Activated naive CD4-positive, alpha-beta T cell treated with anti-CD3 and anti-CD28 coated beads, Interleukin-2, amount 50 U/mL, for 72 hours (primary cell): ENCODE data around the gene FUT9. TPM values are rescaled to one million over a fixed set of nuclear protein-coding genes. Genes with fewer than 3 reads are reported as not detected.
"Not testable (repeated sequence)": the region's sequence is repeated elsewhere in the genome, so short reads cannot be mapped to it uniquely, and the experiment has no call there.

Source experiments
- ATAC-seq, 2 donors: fragments of 150-1000 bp; cut with Tn5 transposase; 2 replicates each; pipeline ENCODE4 v1.10.0; 2021; ENCODE audit warnings: mild to moderate bottlenecking in 2 of 2, moderate library complexity in 2 of 2
- DNase-seq, 2 donors: peaks; one replicate each; pipeline ENCODE4 v3.0.0; 2021 to 2022; ENCODE audit warnings: low spot score in 2 of 2
- H3K27ac Mint-ChIP-seq, 2 donors: one replicate each; pipeline ENCODE4 v1.8.0; 2022; ENCODE audit warnings: mild to moderate bottlenecking in 2 of 2, mixed read lengths in 2 of 2
- H3K36me3 Mint-ChIP-seq, 2 donors: one replicate each; pipeline ENCODE4 v1.8.0; 2022; ENCODE audit warnings: mixed read lengths in 2 of 2
- H3K9me3 Mint-ChIP-seq, 2 donors: one replicate each; pipeline ENCODE4 v1.8.0; 2022; ENCODE audit warnings: mixed read lengths in 2 of 2
- total RNA-seq, 2 donors: library from RNA; stranded (reverse); gene quantifications; one replicate each; pipeline ENCODE4 v1.2.3, GENCODE V29; 2022

FUT9 gene
- total RNA-seq, 2 donors from 2014 or later = not detected

DNA sequence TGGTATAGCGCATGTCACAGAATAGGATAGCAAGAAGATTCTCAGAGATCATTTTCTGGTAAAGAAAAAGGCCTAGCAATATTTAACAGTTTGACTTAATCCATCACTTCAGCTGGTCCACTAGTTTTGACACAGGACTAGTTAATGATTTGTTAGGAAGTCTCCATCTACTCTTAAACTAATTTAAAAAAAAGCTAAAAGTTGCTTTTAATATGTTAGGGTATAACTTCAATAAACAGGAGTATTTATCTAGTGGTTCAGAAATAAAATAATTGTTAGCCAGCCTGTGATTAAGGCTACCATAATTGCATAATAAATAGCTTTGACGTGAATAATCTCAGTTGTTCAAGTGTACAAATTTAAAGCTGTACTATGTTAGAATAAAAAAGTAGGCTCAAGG is 195.6 kb downstream of the FUT9 start:
- H3K36me3 Mint-ChIP-seq = no peaks in the 10 kb centered on the region
- DNase-seq (no peak), ATAC-seq (no peak)
- H3K9me3 Mint-ChIP-seq = no peaks in the 10 kb centered on the region
- H3K27ac Mint-ChIP-seq = no peak overlapping the region

DNA sequence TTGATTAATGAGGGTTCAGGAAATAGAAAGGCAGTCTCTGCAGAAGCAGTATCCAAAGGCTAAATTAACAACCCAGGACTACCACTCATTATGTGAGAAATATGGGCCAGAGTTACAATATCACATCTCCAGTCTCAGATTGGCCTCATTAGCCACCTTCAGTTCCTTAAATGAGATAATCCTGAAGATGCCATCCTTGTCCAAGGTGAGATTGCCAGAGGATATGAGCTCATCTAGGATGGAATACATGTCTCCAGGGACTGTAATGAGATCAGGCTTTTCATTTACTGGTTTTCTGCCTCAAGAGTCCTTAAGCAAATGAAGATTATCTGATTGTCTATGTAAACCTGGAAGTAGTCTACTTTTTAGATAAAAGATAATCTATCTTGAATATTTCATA is 196.3 kb downstream of the FUT9 start:
- ATAC-seq (no peak), DNase-seq (no peak)
- no peaks in the 10 kb centered on the region for H3K36me3 Mint-ChIP-seq
- no peak overlapping the region for H3K27ac Mint-ChIP-seq
- no peaks in the 10 kb centered on the region for H3K9me3 Mint-ChIP-seq

DNA sequence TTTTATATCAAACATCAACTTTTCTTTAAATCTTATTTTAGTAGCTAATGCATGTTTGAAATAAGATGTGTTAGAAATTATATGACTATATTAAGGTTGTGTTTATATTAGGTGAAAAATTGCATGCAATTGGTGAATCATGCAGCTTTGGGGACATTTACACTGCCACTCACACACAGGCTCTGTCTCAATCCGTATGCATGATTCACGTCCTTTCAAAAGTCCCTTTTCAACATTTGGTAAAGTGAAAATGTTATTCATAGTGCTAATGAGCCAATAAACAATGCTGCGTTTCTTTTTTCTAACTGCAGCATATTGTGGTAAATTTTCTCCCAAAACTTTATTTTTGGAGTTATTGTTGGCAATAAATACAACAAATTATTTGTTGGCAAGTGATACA is 198.0 kb downstream of the FUT9 start:
- ATAC-seq (no peak), DNase-seq (no peak)
- no peaks in the 10 kb centered on the region for H3K9me3 Mint-ChIP-seq
- H3K36me3 Mint-ChIP-seq = no peaks in the 10 kb centered on the region
- no peak overlapping the region for H3K27ac Mint-ChIP-seq

DNA sequence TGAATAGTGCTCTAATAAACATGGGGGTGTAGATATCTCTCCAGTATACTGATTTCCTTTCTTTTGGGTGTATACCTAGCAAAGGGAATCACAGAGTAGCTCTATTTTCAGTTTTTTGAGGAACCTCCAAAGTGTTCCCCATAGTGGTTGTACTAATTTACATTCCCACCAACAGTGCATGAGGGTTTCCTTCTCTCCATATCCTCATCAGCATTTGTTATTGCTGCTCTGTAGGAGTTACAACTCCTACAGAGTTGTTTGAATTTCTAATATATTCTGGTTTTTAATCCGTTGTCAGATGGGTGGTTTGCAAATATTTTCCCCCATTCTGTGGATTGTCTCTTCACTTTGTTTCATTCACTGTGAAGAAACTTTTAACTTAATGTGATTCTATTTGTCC is 207.9 kb downstream of the FUT9 start:
- peaks cover 0 to 4% of the 10 kb centered on the region in 2 donors for H3K9me3 Mint-ChIP-seq
- H3K36me3 Mint-ChIP-seq = no peaks in the 10 kb centered on the region
- ATAC-seq = no peak
- DNase-seq = no peak
- no peak overlapping the region for H3K27ac Mint-ChIP-seq

DNA sequence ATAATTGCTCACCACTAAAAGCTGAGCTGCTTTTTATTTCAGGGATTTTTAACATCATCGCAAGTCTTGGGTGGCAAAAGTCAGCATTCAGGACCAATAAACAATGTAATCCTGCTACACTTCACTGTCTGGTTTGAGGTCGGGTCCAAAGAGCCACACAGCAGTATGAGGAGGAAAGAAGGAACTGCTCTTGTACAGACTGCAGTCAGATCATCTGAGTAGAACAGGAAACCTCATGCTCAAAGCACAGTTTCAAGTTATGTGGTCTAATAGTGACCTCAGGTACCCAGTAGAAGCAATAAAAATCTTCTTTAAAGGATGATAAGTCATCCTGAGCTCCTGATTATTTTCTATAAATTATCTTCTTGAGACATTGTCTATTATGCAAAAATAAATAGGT is 211.4 kb downstream of the FUT9 start:
- no peak for DNase-seq
- Mint-ChIP-seq H3K27ac (no peak overlapping the region), H3K9me3 (no peaks in the 10 kb centered on the region), H3K36me3 (no peaks in the 10 kb centered on the region)
- ATAC-seq = no peak

DNA sequence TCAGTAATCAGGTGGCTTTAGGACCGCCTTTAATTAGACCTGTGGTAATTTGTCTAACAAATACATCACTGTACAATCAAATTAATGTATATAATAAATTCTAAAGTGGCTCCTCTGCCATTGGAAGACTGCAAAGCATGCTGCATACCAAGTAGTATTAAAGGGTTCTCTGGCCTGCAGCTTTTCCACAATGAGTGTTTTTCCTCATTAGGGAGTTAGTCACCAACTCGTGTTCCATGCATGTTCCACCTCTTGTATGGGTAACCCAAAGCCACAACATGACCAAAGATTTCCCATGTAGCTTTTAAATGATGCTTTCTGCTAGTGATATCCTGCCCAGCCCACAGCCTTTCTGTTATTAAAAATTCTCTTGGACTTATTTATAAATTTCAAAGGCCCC is 218.7 kb downstream of the FUT9 start:
- ATAC-seq = no peak
- Mint-ChIP-seq H3K27ac (no peak overlapping the region), H3K36me3 (no peaks in the 10 kb centered on the region), H3K9me3 (no peaks in the 10 kb centered on the region)
- no peak for DNase-seq

DNA sequence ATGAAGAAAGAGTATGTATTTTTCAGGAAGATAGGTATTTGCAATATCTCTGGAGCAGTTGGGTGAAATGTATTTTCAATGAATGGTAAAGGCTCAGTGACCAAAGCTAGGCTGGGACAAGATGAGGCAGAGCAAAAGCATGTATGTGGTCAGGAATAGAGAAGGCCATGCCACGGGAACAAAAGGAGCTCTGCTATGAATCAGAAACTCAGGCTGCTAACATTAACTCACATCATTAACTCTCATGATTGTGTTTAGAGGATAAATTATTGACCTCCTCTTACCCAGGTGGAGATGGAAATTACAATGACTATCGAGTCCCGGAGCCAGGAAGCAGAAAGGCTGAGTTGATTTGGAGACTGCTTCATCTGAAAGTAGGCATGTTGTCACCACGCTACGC is 220.2 kb downstream of the FUT9 start:
- no peak overlapping the region for H3K27ac Mint-ChIP-seq
- H3K9me3 Mint-ChIP-seq = no peaks in the 10 kb centered on the region
- H3K36me3 Mint-ChIP-seq = no peaks in the 10 kb centered on the region
- DNase-seq (no peak), ATAC-seq (no peak)

DNA sequence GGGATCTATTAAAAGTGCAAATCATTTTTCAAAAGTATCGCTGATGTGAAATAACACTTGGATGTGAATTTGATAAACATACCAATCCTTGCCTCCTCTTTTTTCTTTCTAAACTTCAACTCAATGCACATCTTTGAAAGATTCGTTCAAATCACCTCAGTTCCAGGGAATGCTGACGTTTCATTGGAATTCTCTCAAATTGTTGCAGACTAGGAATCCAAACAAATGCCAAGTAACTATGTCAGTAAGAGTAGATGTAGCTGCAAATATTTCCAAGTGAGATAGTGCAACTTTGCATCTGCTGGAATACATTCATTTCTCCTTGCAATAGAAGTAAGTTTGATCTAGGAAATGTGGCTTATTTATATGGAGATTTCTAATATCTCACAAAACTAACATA is 220.7 kb downstream of the FUT9 start:
- Mint-ChIP-seq H3K36me3 (no peaks in the 10 kb centered on the region), H3K27ac (no peak overlapping the region), H3K9me3 (no peaks in the 10 kb centered on the region)
- no peak for DNase-seq
- no peak for ATAC-seq

DNA sequence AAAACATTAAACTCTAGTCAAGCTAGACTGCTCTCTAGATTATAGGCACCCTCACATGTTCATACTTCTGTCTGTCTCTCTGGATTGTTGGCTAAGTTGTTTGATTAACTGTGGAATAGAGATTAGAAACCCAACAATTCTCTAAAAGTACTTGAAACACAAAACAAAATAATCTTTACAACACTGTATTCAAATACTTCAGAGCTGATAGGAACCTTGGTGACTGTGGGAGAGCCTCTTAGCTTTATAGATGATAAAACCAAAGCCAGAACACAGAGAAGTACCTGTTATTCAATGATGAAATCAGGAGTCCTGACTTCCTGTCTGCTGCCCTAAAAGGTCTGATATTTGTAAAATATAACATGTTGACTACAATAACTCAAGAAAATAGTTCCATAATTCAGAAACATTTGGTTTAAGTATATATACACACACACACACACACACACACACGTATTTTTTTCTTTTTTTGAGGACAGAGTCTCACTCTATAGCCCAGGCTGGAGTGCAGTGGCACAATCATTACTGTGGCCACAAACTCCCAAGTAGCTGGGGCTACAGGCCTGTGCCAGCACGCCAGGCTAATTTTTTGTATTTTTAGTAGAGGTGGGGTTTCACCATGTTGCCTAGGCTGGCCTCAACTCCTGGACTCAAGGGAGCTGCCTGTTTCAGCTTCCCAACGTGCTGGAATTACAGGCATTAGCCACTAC is 222.0 kb downstream of the FUT9 start:
- no peak for ATAC-seq
- Mint-ChIP-seq H3K36me3 (no peaks in the 10 kb centered on the region), H3K27ac (no peak overlapping the region), H3K9me3 (no peaks in the 10 kb centered on the region)
- DNase-seq = no peak

DNA sequence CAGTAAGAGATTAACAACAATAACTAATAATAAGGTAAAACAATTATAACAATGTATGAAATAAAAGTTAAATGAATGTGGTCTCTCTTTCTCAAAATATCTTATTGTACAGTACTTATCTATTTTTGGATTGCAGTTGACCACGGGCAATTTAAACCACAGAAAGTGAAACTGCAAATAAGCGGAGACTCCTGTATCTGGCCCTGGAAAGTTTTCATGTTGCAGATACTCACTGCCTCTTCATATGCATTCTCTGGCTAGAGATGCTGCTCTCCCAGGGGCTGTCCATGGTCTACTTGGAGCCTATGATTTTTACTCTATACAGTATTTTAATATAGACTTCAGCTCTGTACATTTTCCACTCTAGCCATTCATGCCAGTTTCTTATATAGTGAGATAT is 230.8 kb downstream of the FUT9 start:
- Mint-ChIP-seq H3K36me3 (no peaks in the 10 kb centered on the region), H3K9me3 (no peaks in the 10 kb centered on the region), H3K27ac (no peak overlapping the region)
- ATAC-seq (no peak), DNase-seq (no peak)

DNA sequence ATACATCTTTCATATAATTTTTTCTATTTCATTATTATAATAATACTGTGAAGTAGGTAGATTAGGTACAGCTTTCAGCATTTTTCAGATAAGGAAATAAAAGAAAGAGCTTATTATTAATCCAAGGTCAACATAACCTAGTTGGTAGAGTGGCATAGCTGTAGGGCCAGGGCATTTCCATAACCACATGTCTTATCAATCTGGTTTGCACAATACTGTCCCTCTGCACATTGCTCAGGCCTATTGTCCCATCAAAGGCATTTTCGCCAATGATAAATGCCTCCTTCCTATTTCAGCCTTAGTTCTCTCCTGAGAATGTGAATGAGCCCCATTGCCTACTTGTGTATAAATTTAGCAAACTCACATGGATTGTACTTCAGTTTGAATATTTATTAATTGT is 234.0 kb downstream of the FUT9 start:
- Mint-ChIP-seq H3K36me3 (no peaks in the 10 kb centered on the region), H3K9me3 (no peaks in the 10 kb centered on the region), H3K27ac (no peak overlapping the region)
- no peak for DNase-seq
- no peak for ATAC-seq

DNA sequence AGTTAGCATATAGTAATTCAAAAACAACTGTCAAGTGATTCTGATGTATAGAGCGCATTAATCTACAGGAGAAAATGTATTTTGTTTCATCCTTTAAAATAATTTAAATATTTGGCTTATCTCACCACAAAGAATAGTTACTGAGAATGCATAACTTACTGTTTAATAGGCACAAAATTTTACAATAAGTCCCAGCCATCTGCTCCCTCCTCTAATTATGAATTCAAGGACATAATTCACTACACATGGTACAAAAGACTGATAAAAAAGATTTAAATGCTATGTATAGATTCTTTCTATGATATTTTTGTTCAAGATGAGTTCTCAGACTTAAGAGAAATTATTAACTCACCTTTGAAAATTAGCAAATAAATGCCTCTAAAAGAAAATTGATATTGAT is 242.0 kb downstream of the FUT9 start:
- H3K36me3 Mint-ChIP-seq = no peaks in the 10 kb centered on the region
- DNase-seq = no peak
- no peak for ATAC-seq
- no peaks in the 10 kb centered on the region for H3K9me3 Mint-ChIP-seq
- H3K27ac Mint-ChIP-seq = no peak overlapping the region

DNA sequence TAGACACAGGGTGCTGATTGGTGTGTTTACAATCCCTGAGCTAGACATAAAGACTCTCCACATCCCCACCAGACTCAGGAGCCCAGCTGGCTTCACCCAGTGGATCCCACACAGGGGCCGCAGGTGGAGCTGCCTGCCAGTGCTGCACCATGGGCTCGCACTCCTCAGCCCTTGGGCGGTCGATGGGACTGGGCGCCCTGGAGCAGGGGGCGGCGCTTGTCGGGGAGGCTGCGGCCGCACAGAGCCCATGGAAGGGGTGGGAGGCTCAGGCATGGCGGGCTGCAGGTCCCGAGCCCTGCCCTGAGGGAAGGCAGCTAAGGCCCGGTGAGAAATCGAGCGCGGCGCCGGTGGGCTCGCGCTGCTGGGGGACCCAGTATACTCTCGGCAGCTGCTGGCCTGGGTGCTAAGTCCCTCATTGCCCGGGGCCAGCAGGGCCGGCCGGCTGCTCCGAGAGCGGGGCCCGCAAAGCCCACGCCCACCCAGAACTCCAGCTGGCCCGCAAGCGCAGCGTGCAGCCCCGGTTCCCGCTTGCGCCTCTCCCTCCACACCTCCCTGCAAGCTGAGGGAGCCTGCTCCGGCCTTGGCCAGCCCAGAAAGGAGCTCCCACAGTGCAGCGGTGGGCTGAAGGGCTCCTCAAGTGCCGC is 245.1 kb downstream of the FUT9 start:
- not testable (repeated sequence) for H3K36me3 Mint-ChIP-seq, H3K9me3 Mint-ChIP-seq, H3K27ac Mint-ChIP-seq, DNase-seq, ATAC-seq
